ENCODE results near the gene TRIP13. TPM values are rescaled to one million over a fixed set of nuclear protein-coding genes. Genes with fewer than 3 reads are reported as not detected.
A peak's percentile ranks its signal among the peaks of the same experiment; 100 is the strongest.
"Not testable (repeated sequence)": the region's sequence is repeated elsewhere in the genome, so short reads cannot be mapped to it uniquely, and the experiment has no call there.

The TRIP13 gene
- total RNA-seq, 1 donor from 2014 or later: 12.5 TPM

GRCh38 chr5:920321-920720 is 27.6 kb downstream of the TRIP13 start:
- ATAC-seq: no peak

- no peak for ATAC-seq
These were observed 29.1 kb downstream of the TRIP13 start for GRCh38 chr5:921456-922435.

- peak; percentile 15 for ATAC-seq
These were observed 30.0 kb downstream of the TRIP13 start for GRCh38 chr5:922436-923280.

- ATAC-seq: peak; percentile 89
These were observed 30.7 kb downstream of the TRIP13 start for GRCh38 chr5:923281-923873.

- ATAC-seq: peak; percentile 27
These were observed 33.9 kb downstream of the TRIP13 start for GRCh38 chr5:926417-927171.

- ATAC-seq: no peak
These were observed 34.7 kb downstream of the TRIP13 start for GRCh38 chr5:927172-928015.

GRCh38 chr5:929182-929581 is 36.5 kb downstream of the TRIP13 start:
- not testable (repeated sequence) for ATAC-seq

- ATAC-seq: no peak
These were observed 36.9 kb downstream of the TRIP13 start for GRCh38 chr5:929596-929995.

GRCh38 chr5:930866-931265 is 38.2 kb downstream of the TRIP13 start:
- peak; percentile 88 for ATAC-seq

- ATAC-seq: no peak
These were observed 39.0 kb downstream of the TRIP13 start for GRCh38 chr5:931570-932145.

- no peak for ATAC-seq
These were observed 39.5 kb downstream of the TRIP13 start for GRCh38 chr5:932151-932627.

GRCh38 chr5:932628-933250 is 40.1 kb downstream of the TRIP13 start:
- no peak for ATAC-seq

- ATAC-seq: no peak
These were observed 40.7 kb downstream of the TRIP13 start for GRCh38 chr5:933251-933861.

GRCh38 chr5:933951-934350 is 41.3 kb downstream of the TRIP13 start:
- not testable (repeated sequence) for ATAC-seq

GRCh38 chr5:934381-934967 is 41.8 kb downstream of the TRIP13 start:
- not testable (repeated sequence) for ATAC-seq

- ATAC-seq: no peak
These were observed 42.9 kb downstream of the TRIP13 start for GRCh38 chr5:935510-936084.

- no peak for ATAC-seq
These were observed 43.8 kb downstream of the TRIP13 start for GRCh38 chr5:936149-937144.

Measured in esophagus mucosa (tissue), 1 donor.